WERI-Rb-1 (cell line): ENCODE data around the gene IL1RAPL2.
"Not testable (repeated sequence)": the region's sequence is repeated elsewhere in the genome, so short reads cannot be mapped to it uniquely, and the experiment has no call there.

Experiments
- DNase-seq: peaks from one replicate; pipeline ENCODE4 v3.0.0-alpha.2; 2020
- H3K27ac ChIP-seq: fragments of 250-450 bp; sonication (Bioruptor Pico); 2 replicates; pipeline ENCODE4 v1.5.1; 2020; ENCODE audit warnings: mild to moderate bottlenecking, moderate library complexity
- H3K27me3 ChIP-seq: fragments of 250-450 bp; sonication (Bioruptor Pico); 2 replicates; pipeline ENCODE4 v1.5.1; 2021; ENCODE audit warnings: mild to moderate bottlenecking, low read depth, moderate library complexity; ENCODE audit not compliant: insufficient read depth, severe bottlenecking
- H3K36me3 ChIP-seq: fragments of 250-450 bp; sonication (Bioruptor Pico); 2 replicates; pipeline ENCODE4 v1.5.1; 2020; ENCODE audit warnings: mild to moderate bottlenecking, moderate library complexity
- H3K4me3 ChIP-seq: 2 replicates; pipeline ENCODE4 v1.5.1; 2011; ENCODE audit warnings: low read depth, mild to moderate bottlenecking, control low read depth, low read length
- H3K9me3 ChIP-seq: fragments of 250-450 bp; sonication (Bioruptor Pico); 2 replicates; pipeline ENCODE4 v1.5.1; 2021; ENCODE audit warnings: mild to moderate bottlenecking, moderate library complexity; ENCODE audit not compliant: severe bottlenecking
- CTCF ChIP-seq: IDR thresholded peaks from 2 replicates; pipeline ENCODE4 v1.5.1; 2011; ENCODE audit warnings: low read depth, mild to moderate bottlenecking, control low read depth, inconsistent platforms, low read length

Gene IL1RAPL2

GRCh38 chrX:104565791-104566680 lies at the start of gene IL1RAPL2:
IL1RAPL2 (plus strand) TSS chrX:104566199.
- peaks cover 68% of the 10 kb centered on the region for H3K27me3 ChIP-seq
- DNase-seq, result peak; percentile 38
- no peaks in the 10 kb centered on the region for H3K9me3 ChIP-seq
- H3K4me3 ChIP-seq, result no peak within 1 kb of the TSS
- H3K36me3 ChIP-seq, result no peaks in the 10 kb centered on the region
- peak; percentile 74 for TF ChIP-seq CTCF
- no peak within 1 kb of the TSS for H3K27ac ChIP-seq

- Histone ChIP-seq H3K36me3 (no peaks in the 10 kb centered on the region), H3K27ac (no peak overlapping the region), H3K4me3 (no peak overlapping the region), H3K27me3 (peaks cover 25% of the 10 kb centered on the region), H3K9me3 (peaks cover 2% of the 10 kb centered on the region)
- no peak for TF ChIP-seq CTCF
- DNase-seq, result no peak
Measured at GRCh38 chrX:104522386-104522785, 43.6 kb upstream of the IL1RAPL2 start.

GRCh38 chrX:104523858-104524257 lies 42.1 kb upstream of the IL1RAPL2 start:
- Histone ChIP-seq H3K4me3 (no peak overlapping the region), H3K9me3 (peaks cover 2% of the 10 kb centered on the region), H3K36me3 (no peaks in the 10 kb centered on the region), H3K27ac (no peak overlapping the region), H3K27me3 (peaks cover 28% of the 10 kb centered on the region)
- DNase-seq, result no peak
- TF ChIP-seq CTCF, result no peak

GRCh38 chrX:104539081-104539480 lies 26.9 kb upstream of the IL1RAPL2 start:
- no peak overlapping the region for H3K27ac ChIP-seq
- H3K27me3 ChIP-seq, result peaks cover 2% of the 10 kb centered on the region
- no peaks in the 10 kb centered on the region for H3K9me3 ChIP-seq
- H3K4me3 ChIP-seq, result no peak overlapping the region
- TF ChIP-seq CTCF, result no peak
- H3K36me3 ChIP-seq, result no peaks in the 10 kb centered on the region
- DNase-seq, result no peak

GRCh38 chrX:104542447-104542846 lies 23.6 kb upstream of the IL1RAPL2 start:
- H3K27me3 ChIP-seq, result peaks cover 10% of the 10 kb centered on the region
- H3K27ac ChIP-seq, H3K4me3 ChIP-seq: not testable (repeated sequence)

GRCh38 chrX:104564335-104564734 lies 1.7 kb upstream of the IL1RAPL2 start:
- Histone ChIP-seq H3K27me3 (peaks cover 58% of the 10 kb centered on the region), H3K27ac (no peak overlapping the region), H3K4me3 (no peak overlapping the region), H3K36me3 (no peaks in the 10 kb centered on the region), H3K9me3 (no peaks in the 10 kb centered on the region)
- DNase-seq, result no peak
- no peak for TF ChIP-seq CTCF

More at GRCh38 chrX:104542447-104542846, 23.6 kb upstream of the IL1RAPL2 start:
- H3K36me3 ChIP-seq, DNase-seq, H3K9me3 ChIP-seq: not testable (repeated sequence)
